Chondrocyte (in vitro differentiated cells): Measurements from ENCODE around the gene CYTH3. TPM values are rescaled to one million over a fixed set of nuclear protein-coding genes. Genes with fewer than 3 reads are reported as not detected.

Source experiments
- DNase-seq: peaks from one replicate; pipeline ENCODE4 v3.0.0; 2021; ENCODE audit warnings: mixed read lengths, low spot score
- H3K27ac Mint-ChIP-seq: one replicate; pipeline ENCODE4 v1.8.0; 2021; ENCODE audit warnings: mild to moderate bottlenecking, moderate library complexity, mixed read lengths; ENCODE audit not compliant: unreplicated experiment
- H3K27me3 Mint-ChIP-seq: 2 replicates; pipeline ENCODE4 v1.8.0; 2021; ENCODE audit warnings: low read depth, mixed read lengths
- H3K36me3 Mint-ChIP-seq: 2 replicates; pipeline ENCODE4 v1.8.0; 2021; ENCODE audit warnings: low read depth, mixed read lengths
- H3K4me1 Mint-ChIP-seq: 2 replicates; pipeline ENCODE4 v1.8.0; 2021; ENCODE audit warnings: low read depth, mild to moderate bottlenecking, mixed read lengths
- H3K4me3 Mint-ChIP-seq: one replicate; pipeline ENCODE4 v1.8.0; 2021; ENCODE audit warnings: mild to moderate bottlenecking, moderate library complexity, mixed read lengths; ENCODE audit not compliant: unreplicated experiment
- H3K9me3 Mint-ChIP-seq: 2 replicates; pipeline ENCODE4 v1.8.0; 2021; ENCODE audit warnings: low read depth, mixed read lengths
- CTCF ChIP-seq: fragments of 200-600 bp; sonication (generic); IDR thresholded peaks from 2 replicates; pipeline ENCODE4 v1.5.0; 2021; ENCODE audit warnings: antibody characterized with exemption, mild to moderate bottlenecking, moderate library complexity
- total RNA-seq: library from RNA; stranded (reverse); gene quantifications from 3 replicates; pipeline ENCODE4 v1.2.1, GENCODE V29; 2021

The CYTH3 gene
- total RNA-seq, 1 donor from 2014 or later = 58.4 TPM

- H3K27me3 Mint-ChIP-seq = no peaks in the 10 kb centered on the region
- H3K9me3 Mint-ChIP-seq = no peaks in the 10 kb centered on the region
- H3K4me1 Mint-ChIP-seq = peaks cover 81% of the 10 kb centered on the region
- TF ChIP-seq CTCF = no peak
- no peak for DNase-seq
- H3K4me3 Mint-ChIP-seq = peak overlapping the region; percentile 45
- peaks cover 3% of the 10 kb centered on the region for H3K36me3 Mint-ChIP-seq
- H3K27ac Mint-ChIP-seq = peak overlapping the region; percentile 94
These were observed 11.9 kb downstream of the CYTH3 start for GRCh38 chr7:6260291-6261187.

GRCh38 chr7:6259257-6259656 lies 13.2 kb downstream of the CYTH3 start:
- DNase-seq = no peak
- H3K4me3 Mint-ChIP-seq = no peak overlapping the region
- H3K9me3 Mint-ChIP-seq = no peaks in the 10 kb centered on the region
- no peaks in the 10 kb centered on the region for H3K36me3 Mint-ChIP-seq
- H3K4me1 Mint-ChIP-seq = peaks cover 88% of the 10 kb centered on the region
- no peak for TF ChIP-seq CTCF
- H3K27me3 Mint-ChIP-seq = no peaks in the 10 kb centered on the region
- H3K27ac Mint-ChIP-seq = peak overlapping the region; percentile 96

GRCh38 chr7:6258440-6259182 lies 13.8 kb downstream of the CYTH3 start:
- Mint-ChIP-seq H3K36me3 (no peaks in the 10 kb centered on the region), H3K4me1 (peaks cover 92% of the 10 kb centered on the region), H3K9me3 (no peaks in the 10 kb centered on the region), H3K27me3 (no peaks in the 10 kb centered on the region), H3K27ac (peak overlapping the region; percentile 96), H3K4me3 (no peak overlapping the region)
- TF ChIP-seq CTCF = no peak
- DNase-seq = no peak

- no peaks in the 10 kb centered on the region for H3K36me3 Mint-ChIP-seq
- TF ChIP-seq CTCF = no peak
- no peaks in the 10 kb centered on the region for H3K9me3 Mint-ChIP-seq
- DNase-seq = no peak
- H3K27ac Mint-ChIP-seq = peak overlapping the region; percentile 96
- no peak overlapping the region for H3K4me3 Mint-ChIP-seq
- H3K4me1 Mint-ChIP-seq = peaks cover 91% of the 10 kb centered on the region
- H3K27me3 Mint-ChIP-seq = no peaks in the 10 kb centered on the region
These were observed 14.7 kb downstream of the CYTH3 start for GRCh38 chr7:6257675-6258074.

GRCh38 chr7:6256677-6257535 lies 15.5 kb downstream of the CYTH3 start:
- Mint-ChIP-seq H3K27ac (peak overlapping the region; percentile 96), H3K27me3 (no peaks in the 10 kb centered on the region), H3K9me3 (no peaks in the 10 kb centered on the region), H3K4me1 (peaks cover 91% of the 10 kb centered on the region), H3K4me3 (peak overlapping the region; percentile 40), H3K36me3 (no peaks in the 10 kb centered on the region)
- no peak for DNase-seq
- TF ChIP-seq CTCF = no peak
